ENCODE results near the gene AGBL1. TPM values are rescaled to one million over a fixed set of nuclear protein-coding genes. Genes with fewer than 3 reads are reported as not detected.

AGBL1 gene
- total and polyA plus RNA-seq, 2 donors (not counting 3 experiments of a cell fraction or from before 2014, with no cell fraction given) = not detected

- FAIRE-seq (no peak), DNase-seq (ENCODE audit: low read depth, low spot score) (no peak)
- Histone ChIP-seq H3K27me3 (ENCODE audit: control insufficient read depth in 2 of 2, insufficient read depth in 2 of 2, low read length in 2 of 2) (no peaks in the 10 kb centered on the region), H3K36me3 (ENCODE audit: control insufficient read depth in 2 of 2, extremely low read depth in 1 of 2, insufficient read depth in 2 of 2, low read length in 2 of 2) (no peaks in the 10 kb centered on the region), H3K9me1 (replicated peaks; ENCODE audit: control insufficient read depth, extremely low read depth, insufficient read depth, low read length) (no peaks in the 10 kb centered on the region), H3K9ac (replicated peaks; ENCODE audit: extremely low read depth, insufficient read depth, low read length) (no peak overlapping the region), H3K4me3 (replicated peaks in 1 of 3; ENCODE audit: insufficient read depth in 1 of 3, low read depth in 1 of 3, low read length in 3 of 3) (no peak overlapping the region), H4K20me1 (replicated peaks; ENCODE audit: control insufficient read depth, extremely low read depth, insufficient read depth, low read length) (no peaks in the 10 kb centered on the region), H3K4me1 (ENCODE audit: control insufficient read depth, extremely low read depth, insufficient read depth, low read length) (no peaks in the 10 kb centered on the region), H3K79me2 (ENCODE audit: control insufficient read depth, insufficient read depth, low read length) (no peaks in the 10 kb centered on the region), H3K4me2 (ENCODE audit: insufficient read depth, low read length) (no peak overlapping the region), H3K9me3 (replicated peaks; ENCODE audit: control insufficient read depth, insufficient read depth, low read length) (peaks cover 2% of the 10 kb centered on the region), H2AFZ (ENCODE audit: low read depth, low read length) (no peak overlapping the region), H3K27ac (ENCODE audit: insufficient read depth, low read depth, low read length) (no peak overlapping the region)
- no TSS peak for BruUV-seq (replicated peaks)
- dilution Hi-C loops (cut with MboI; ENCODE audit: extremely low pct_ligation_motif_present, low sequenced_read_pairs) = no loop called here
- ChIA-PET POLR2A (no interaction called here), CTCF (no interaction called here)
- intact Hi-C loops (cut with micrococcal nuclease) = no loop called here
- TF ChIP-seq GATA2 (IDR thresholded peaks at IDR 0.05; ENCODE audit: insufficient read depth, insufficient read length, low read depth, low read length) = no peak
- TF ChIP-seq MAX (IDR thresholded peaks at IDR 0.05; ENCODE audit: insufficient read depth, insufficient read length) = no peak
- TF ChIP-seq POLR2AphosphoS5 (IDR thresholded peaks at IDR 0.05; ENCODE audit: insufficient read depth, low read depth, low read length) = no peak
- TF ChIP-seq JUN (IDR thresholded peaks at IDR 0.05; ENCODE audit: borderline replicate concordance, insufficient read depth, insufficient read length, low read depth) = no peak
- TF ChIP-seq FOS (IDR thresholded peaks at IDR 0.05; ENCODE audit: borderline replicate concordance, insufficient read depth, low read length) = no peak
- no peak for TF ChIP-seq CTCF (IDR thresholded peaks at IDR 0.05; ENCODE audit: extremely low read depth in 1 of 2, insufficient read depth in 1 of 2, low read depth in 1 of 2, low read length in 2 of 2)
- TF ChIP-seq MYC (IDR thresholded peaks at IDR 0.05; ENCODE audit: low read depth, low read length) = no peak
- no peak for TF ChIP-seq EZH2 (IDR thresholded peaks at IDR 0.05; ENCODE audit: borderline replicate concordance, low read depth, low read length, severe bottlenecking)
- no peak for TF ChIP-seq POLR2A (IDR thresholded peaks at IDR 0.05; ENCODE audit: low read depth, low read length)
Observed at GRCh38 chr15:86759800-86760523, 680.3 kb downstream of the AGBL1 start.

Measured in endothelial cell of umbilical vein (primary cell).